HG03066 (cell line): Measurements from ENCODE around the gene GARIN1A.

Experiments
- ATAC-seq: cut with Tn5 transposase; IDR thresholded peaks from one replicate; pipeline ENCODE4 v1.9.1; 2021; ENCODE audit warnings: low read depth; ENCODE audit not compliant: unreplicated experiment

GARIN1A gene

DNA sequence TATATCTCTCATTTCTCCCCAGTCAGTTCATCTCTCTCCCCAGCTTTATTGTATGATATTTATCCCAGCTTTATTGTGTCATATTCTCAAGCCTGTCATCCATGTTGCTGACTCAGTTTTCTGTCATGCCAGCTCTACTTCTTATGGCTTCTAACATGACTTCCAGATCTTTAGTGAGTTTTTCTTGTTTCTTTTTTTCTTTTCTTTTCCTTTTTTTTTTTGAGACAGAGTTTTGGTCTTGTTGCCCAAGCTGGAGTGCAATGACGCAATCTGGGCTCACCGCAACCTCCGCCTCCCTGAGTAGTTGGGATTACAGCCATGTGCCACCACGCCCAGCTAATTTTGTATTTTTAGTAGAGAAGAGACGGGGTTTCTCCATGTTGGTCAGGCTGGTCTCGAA lies 38.4 kb downstream of the GARIN1A start:
- ATAC-seq: no peak

DNA sequence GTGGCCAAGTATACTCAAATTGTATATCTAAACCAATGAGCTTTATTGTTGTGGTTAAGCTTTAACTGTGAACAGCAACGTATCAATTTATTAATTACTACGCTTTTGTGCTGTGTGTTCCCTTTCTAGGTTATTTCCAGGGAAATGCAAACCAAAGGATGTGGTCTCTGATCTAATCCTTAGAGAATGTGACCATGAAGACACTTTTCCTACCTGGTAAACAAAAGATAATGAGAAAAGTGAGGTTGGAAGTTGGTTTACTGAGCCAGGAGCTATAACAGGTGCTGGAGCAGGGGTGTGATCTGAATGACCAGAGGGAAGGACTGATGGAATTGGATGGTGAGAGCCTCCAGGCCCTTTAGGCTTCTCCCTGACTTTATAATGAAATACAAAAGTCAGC lies 41.7 kb downstream of the GARIN1A start:
- ATAC-seq: no peak

DNA sequence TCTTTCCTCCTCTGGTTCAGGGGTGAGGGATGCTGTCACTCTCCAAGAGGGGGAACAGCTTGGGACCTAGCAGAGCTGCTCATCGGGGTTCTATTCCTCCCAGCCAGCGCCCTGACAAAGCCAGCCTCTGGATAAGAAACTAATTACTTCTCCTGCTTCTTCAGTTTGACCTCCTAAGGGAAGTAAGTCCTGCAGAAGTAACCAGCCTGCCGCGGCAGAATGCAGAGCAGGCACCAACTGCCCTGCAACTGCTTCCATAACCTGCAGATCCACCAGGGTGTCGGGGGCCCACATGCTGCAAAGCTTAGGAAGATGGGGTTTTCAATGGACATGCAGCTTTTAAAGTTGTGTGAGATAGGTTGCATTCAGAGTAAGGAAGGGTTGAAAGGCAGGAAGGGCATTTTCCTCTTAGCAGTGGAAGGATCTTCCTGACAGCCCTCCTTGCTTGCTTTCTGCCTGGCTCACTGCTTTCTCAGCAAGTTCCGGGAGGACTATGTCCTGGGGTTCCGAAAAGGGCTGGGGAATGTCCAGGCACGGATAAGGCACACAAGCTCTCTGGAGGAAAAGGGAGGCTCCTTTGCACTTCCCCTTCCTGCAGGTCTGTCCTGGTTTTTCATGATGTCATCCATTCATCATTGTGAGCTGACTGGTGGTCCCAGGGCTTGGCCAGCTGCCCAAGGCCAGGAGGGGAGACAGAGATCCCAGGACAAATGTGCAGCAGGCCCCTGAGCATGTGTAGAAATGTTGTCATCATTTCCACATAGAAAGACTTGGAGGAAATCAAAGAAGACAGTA lies 42.8 kb downstream of the GARIN1A start:
- ATAC-seq: no peak

DNA sequence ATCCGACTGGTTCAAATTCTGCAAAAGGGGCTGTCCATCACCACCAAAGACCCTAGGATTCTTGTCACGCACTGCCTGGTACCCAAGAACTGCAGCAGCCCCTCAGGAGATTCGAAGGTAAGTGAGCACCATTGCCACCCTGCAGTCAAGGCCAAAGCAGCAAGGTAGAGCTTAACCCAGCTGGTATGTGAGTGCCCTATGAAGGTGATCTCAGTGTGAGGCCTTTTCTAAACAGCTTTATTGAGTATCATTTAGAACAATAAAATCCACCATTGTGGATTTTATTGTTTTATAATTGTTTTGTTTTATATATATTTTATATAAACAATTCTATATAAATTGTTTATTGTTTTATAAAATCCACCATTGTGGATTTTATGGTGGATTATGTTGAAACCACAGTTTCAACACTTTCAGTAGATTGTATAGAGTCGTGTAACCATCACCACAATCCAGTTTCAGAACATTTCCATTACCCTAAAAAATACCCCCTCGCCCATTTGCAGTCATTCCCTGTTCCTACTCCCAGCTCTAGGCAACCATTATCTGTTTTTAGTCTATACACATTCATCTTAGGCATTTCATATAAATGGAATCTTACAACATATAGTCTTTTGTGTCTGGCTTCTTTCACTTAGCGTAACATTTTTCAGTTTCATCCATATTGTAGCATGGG lies 47.0 kb downstream of the GARIN1A start:
- no peak for ATAC-seq

DNA sequence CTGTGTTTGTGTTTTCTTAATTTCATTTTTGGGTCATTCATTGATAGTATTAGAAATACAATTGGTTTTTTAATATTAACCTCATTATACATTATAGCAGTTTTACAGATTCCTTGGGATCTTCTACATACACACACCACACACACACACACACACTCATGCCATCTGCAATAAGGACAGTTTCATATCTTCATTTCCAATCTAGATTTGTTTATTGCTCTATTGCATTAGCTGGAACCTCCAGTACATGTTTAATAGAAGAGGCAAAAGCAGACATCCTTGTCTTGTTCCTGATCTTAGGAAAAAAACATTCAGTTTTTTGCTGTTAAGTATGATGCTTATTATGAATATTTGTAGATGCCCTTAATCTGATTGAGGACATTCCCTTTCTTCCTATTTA lies 49.3 kb downstream of the GARIN1A start:
- no peak for ATAC-seq
